Measurements from ENCODE around the gene SLIT3. TPM values are rescaled to one million over a fixed set of nuclear protein-coding genes. Genes with fewer than 3 reads are reported as not detected.

SLIT3 gene
- total RNA-seq, 6 donors from 2014 or later: 10.8 to 57.3 (median 32.2) TPM

DNA sequence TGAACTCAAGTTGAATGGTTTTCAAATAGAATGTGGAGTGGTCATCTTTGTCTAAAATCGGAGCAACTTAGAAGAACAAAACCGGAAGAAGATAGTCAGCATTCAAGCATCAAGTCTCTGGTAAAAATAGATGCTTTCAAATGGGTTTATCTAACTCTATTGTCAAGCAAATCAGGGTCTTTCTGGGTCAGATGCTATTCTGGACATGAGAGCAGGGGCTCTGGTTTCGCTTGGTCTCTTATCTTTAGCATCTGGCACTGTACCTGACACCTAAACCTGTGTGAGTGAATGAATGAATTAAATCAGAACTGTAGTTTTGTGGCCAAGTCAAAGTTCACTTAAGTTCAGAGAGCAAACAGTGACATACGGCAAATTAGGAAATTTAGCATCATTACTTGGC, 173.5 kb downstream of the SLIT3 start:
- TF ChIP-seq, protein P1, sequence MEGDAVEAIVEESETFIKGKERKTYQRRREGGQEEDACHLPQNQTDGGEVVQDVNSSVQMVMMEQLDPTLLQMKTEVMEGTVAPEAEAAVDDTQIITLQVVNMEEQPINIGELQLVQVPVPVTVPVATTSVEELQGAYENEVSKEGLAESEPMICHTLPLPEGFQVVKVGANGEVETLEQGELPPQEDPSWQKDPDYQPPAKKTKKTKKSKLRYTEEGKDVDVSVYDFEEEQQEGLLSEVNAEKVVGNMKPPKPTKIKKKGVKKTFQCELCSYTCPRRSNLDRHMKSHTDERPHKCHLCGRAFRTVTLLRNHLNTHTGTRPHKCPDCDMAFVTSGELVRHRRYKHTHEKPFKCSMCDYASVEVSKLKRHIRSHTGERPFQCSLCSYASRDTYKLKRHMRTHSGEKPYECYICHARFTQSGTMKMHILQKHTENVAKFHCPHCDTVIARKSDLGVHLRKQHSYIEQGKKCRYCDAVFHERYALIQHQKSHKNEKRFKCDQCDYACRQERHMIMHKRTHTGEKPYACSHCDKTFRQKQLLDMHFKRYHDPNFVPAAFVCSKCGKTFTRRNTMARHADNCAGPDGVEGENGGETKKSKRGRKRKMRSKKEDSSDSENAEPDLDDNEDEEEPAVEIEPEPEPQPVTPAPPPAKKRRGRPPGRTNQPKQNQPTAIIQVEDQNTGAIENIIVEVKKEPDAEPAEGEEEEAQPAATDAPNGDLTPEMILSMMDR (IDR thresholded peaks at IDR 0.05): no peak
- TF ChIP-seq POLR2AphosphoS5 (IDR thresholded peaks at IDR 0.05): no peak
- TF ChIP-seq EP300 (IDR thresholded peaks at IDR 0.05): no peak
- no peak for TF ChIP-seq POLR2A (IDR thresholded peaks at IDR 0.05)
- DNase-seq: no peak
- no peak overlapping the region for H3K4me3 ChIP-seq
- WGBS, 2 donors: 69 to 75% methylated on average over 4 of the region's 4 CpGs
- H3K4me1 ChIP-seq: peaks cover 0 to 7% (median 2%) of the 10 kb centered on the region in 4 donors
- no peak for ATAC-seq (ENCODE audit: low FRiP score in 2 of 2)
- no peaks in the 10 kb centered on the region for H3K36me3 ChIP-seq
- no peaks in the 10 kb centered on the region for H3K27me3 ChIP-seq
- H3K27ac ChIP-seq: no peak overlapping the region
- no peaks in the 10 kb centered on the region for H3K9me3 ChIP-seq

DNA sequence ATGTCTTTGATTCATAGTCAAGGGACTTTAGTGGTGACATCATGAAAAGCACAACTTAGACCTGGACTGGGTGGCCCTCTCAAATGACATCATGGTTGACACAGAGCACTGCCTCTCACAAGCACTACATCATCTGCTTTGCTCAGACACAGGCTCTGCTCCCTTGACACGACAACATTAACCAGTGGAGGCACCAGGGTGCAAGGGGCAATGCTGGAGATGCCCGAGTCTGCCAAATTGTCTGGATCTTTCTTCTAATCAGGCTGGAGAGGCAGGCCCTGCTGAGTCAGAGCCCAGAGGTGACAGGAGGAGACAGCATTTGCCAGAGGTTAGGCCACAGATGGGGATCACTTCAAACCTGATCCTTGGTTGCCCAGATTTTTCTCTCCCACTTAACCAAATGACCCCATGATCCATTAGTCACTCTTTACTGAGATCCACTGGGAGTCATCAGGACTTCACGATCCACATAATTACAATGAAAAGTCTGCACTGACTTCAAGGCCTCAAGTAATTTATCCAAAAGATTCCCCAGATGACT, 174.4 kb downstream of the SLIT3 start:
- H3K4me1 ChIP-seq: peaks cover 0 to 3% (median under 1%) of the 10 kb centered on the region in 4 donors
- WGBS, 2 donors: 63 to 78% methylated on average over 1 to 3 of the region's 3 CpGs
- no peak overlapping the region for H3K27ac ChIP-seq
- ATAC-seq (ENCODE audit: low FRiP score in 2 of 2) (peak in 1 of 2 donors; percentile 83), DNase-seq (no peak)
- H3K36me3 ChIP-seq: no peaks in the 10 kb centered on the region
- TF ChIP-seq POLR2AphosphoS5 (IDR thresholded peaks at IDR 0.05): no peak
- no peak for TF ChIP-seq POLR2A (IDR thresholded peaks at IDR 0.05)
- TF ChIP-seq, protein P1 (IDR thresholded peaks at IDR 0.05): no peak
- TF ChIP-seq EP300 (IDR thresholded peaks at IDR 0.05): no peak
- no peaks in the 10 kb centered on the region for H3K9me3 ChIP-seq
- H3K4me3 ChIP-seq: no peak overlapping the region
- H3K27me3 ChIP-seq: no peaks in the 10 kb centered on the region

DNA sequence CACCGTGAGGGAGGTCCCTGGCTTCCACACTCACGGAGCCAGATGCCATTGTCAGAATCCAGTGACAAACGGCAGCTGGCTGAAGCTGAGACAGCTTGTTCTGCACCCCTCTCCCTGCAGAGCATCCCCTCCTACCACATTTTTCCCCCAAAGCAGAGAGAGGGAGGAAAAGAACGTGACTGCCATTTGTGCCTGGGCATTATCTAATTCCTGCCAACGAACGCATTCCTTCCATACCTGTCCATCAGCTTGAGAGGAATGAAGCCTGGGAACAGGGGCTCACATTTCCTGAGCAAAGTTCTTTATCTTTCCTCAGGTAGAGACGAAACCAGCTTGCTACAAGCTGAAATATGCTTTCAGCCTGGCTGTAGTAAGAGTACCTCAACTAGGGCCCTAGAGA, 175.4 kb downstream of the SLIT3 start:
- Histone ChIP-seq H3K9me3 (no peaks in the 10 kb centered on the region), H3K36me3 (no peaks in the 10 kb centered on the region), H3K27me3 (no peaks in the 10 kb centered on the region), H3K4me1 (peaks cover 0 to 3% (median 0%) of the 10 kb centered on the region in 4 donors), H3K4me3 (no peak overlapping the region), H3K27ac (no peak overlapping the region)
- TF ChIP-seq, protein P1 (IDR thresholded peaks at IDR 0.05): no peak
- TF ChIP-seq POLR2A (IDR thresholded peaks at IDR 0.05) (no peak), POLR2AphosphoS5 (IDR thresholded peaks at IDR 0.05) (no peak), EP300 (IDR thresholded peaks at IDR 0.05) (no peak)
- no peak for DNase-seq
- no peak for ATAC-seq (ENCODE audit: low FRiP score in 2 of 2)
- WGBS, 2 donors: 49 to 53% methylated on average over 7 of the region's 7 CpGs

DNA sequence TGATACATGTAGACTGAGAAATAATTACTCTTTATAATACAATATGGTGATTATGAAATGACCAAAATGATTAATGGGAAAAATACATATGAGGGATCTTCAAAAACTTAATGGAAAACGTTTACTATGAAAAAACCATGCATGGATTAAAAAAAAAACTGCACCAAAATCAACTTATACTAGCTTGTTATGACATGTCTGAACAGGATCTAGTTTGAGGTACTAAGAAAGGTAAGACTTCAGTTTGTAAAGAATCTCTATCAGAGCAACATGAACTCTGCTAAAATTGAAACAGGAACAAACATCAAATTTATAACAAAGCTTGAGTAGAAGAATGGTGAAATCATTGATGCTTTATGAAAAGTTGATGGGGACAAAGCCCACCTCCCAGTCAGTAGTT, 178.0 kb downstream of the SLIT3 start:
- Histone ChIP-seq H3K36me3 (no peaks in the 10 kb centered on the region), H3K4me1 (peaks cover 0 to 8% (median 0%) of the 10 kb centered on the region in 4 donors), H3K9me3 (no peaks in the 10 kb centered on the region), H3K27me3 (no peaks in the 10 kb centered on the region), H3K27ac (no peak overlapping the region), H3K4me3 (no peak overlapping the region)
- DNase-seq: no peak
- 48 to 57% methylated on average over 1 of the region's 1 CpG for WGBS, 2 donors
- no peak for TF ChIP-seq POLR2AphosphoS5 (IDR thresholded peaks at IDR 0.05)
- no peak for TF ChIP-seq EP300 (IDR thresholded peaks at IDR 0.05)
- TF ChIP-seq POLR2A (IDR thresholded peaks at IDR 0.05): no peak
- TF ChIP-seq, protein P1 (IDR thresholded peaks at IDR 0.05): no peak
- no peak for ATAC-seq (ENCODE audit: low FRiP score in 2 of 2)
